SU-DHL-6 (cell line): Measurements from ENCODE around the gene TEX35.

Experiments
- H2AFZ ChIP-seq: fragments of 200-600 bp; sonication (generic); 2 replicates; pipeline ENCODE4 v1.6.1; 2014; ENCODE audit warnings: low read depth, mild to moderate bottlenecking, moderate library complexity, mixed read lengths, antibody characterized with exemption, low read length; ENCODE audit not compliant: severe bottlenecking
- H3F3A ChIP-seq: fragments of 200-600 bp; shearing (Covaris generic); 2 replicates; pipeline ENCODE4 v1.6.0; 2016; ENCODE audit warnings: antibody characterized with exemption, mild to moderate bottlenecking; ENCODE audit not compliant: insufficient read depth
- H3K27ac ChIP-seq: fragments of 200-600 bp; sonication (generic); 2 replicates; pipeline ENCODE4 v1.5.1; 2016; ENCODE audit warnings: low read depth, mild to moderate bottlenecking, low read length, moderate library complexity, mixed read lengths
- H3K27me3 ChIP-seq: fragments of 200-600 bp; sonication (generic), shearing (Covaris generic); 2 replicates; pipeline ENCODE4 v1.6.0; 2014; ENCODE audit warnings: mild to moderate bottlenecking, low read length
- H3K36me3 ChIP-seq: fragments of 200-600 bp; sonication (generic); 2 replicates; pipeline ENCODE4 v1.6.1; 2014; ENCODE audit warnings: mild to moderate bottlenecking, low read length, mixed read lengths
- H3K4me2 ChIP-seq: fragments of 300-600, 200-600 bp; shearing (Covaris generic), sonication (generic); 2 replicates; pipeline ENCODE4 v1.6.0; 2014; ENCODE audit warnings: low read length, low read depth, mild to moderate bottlenecking; ENCODE audit not compliant: poor library complexity, severe bottlenecking
- H3K4me3 ChIP-seq: fragments of 200-600 bp; sonication (generic); 2 replicates; pipeline ENCODE4 v1.5.1; 2014; ENCODE audit warnings: antibody characterized with exemption, low read length, mild to moderate bottlenecking, mixed read lengths; ENCODE audit not compliant: insufficient read depth, poor library complexity, severe bottlenecking
- H3K79me2 ChIP-seq: fragments of 200-600 bp; sonication (generic); 2 replicates; pipeline ENCODE4 v1.6.1; 2014; ENCODE audit warnings: mild to moderate bottlenecking, low read length, moderate library complexity; ENCODE audit not compliant: insufficient read depth
- H3K9ac ChIP-seq: fragments of 200-600 bp; sonication (generic); 2 replicates; pipeline ENCODE4 v1.7.0; 2014; ENCODE audit warnings: mild to moderate bottlenecking, low read length
- H3K9me2 ChIP-seq: fragments of 200-600 bp; sonication (generic); replicated peaks from 2 replicates; pipeline ENCODE4 v1.6.1; 2014; ENCODE audit warnings: low read length; ENCODE audit not compliant: insufficient read depth
- H3K9me3 ChIP-seq: fragments of 200-600 bp; sonication (generic); 2 replicates; pipeline ENCODE4 v1.6.1; 2014; ENCODE audit warnings: low read length, mixed read lengths; ENCODE audit not compliant: insufficient read depth
- H4K20me1 ChIP-seq: fragments of 200-600 bp; sonication (generic); 2 replicates; pipeline ENCODE4 v1.6.1; 2014; ENCODE audit warnings: low read depth, mild to moderate bottlenecking, antibody characterized with exemption, low read length, moderate library complexity, mixed read lengths
- CTCF ChIP-seq: fragments of 200-600 bp; sonication (generic); IDR thresholded peaks from one replicate; pipeline ENCODE4 v1.5.1; 2017; ENCODE audit warnings: antibody characterized with exemption, mild to moderate bottlenecking, low read length, moderate library complexity; ENCODE audit not compliant: insufficient read depth, poor library complexity, severe bottlenecking
- EZH2phosphoT487 ChIP-seq: fragments of 200-600 bp; sonication (generic), shearing (Covaris generic); conservative IDR thresholded peaks from 2 replicates; pipeline ENCODE4 v1.6.1; 2018; ENCODE audit warnings: mild to moderate bottlenecking, antibody characterized with exemption, low read length, moderate library complexity, mixed read lengths

Gene TEX35

GRCh38 chr1:178531887-178532286 lies 19.0 kb downstream of the TEX35 start:
- Histone ChIP-seq H3K9ac (no peak overlapping the region), H4K20me1 (no peaks in the 10 kb centered on the region), H3K79me2 (no peaks in the 10 kb centered on the region), H3K36me3 (no peaks in the 10 kb centered on the region), H3K9me2 (no peaks in the 10 kb centered on the region), H3K4me3 (no peak overlapping the region), H3K4me2 (no peak overlapping the region), H3F3A (no peaks in the 10 kb centered on the region), H3K27me3 (no peaks in the 10 kb centered on the region), H3K27ac (no peak overlapping the region), H3K9me3 (no peaks in the 10 kb centered on the region), H2AFZ (peak overlapping the region; percentile 17)
- TF ChIP-seq EZH2phosphoT487 (no peak), CTCF (no peak)

- Histone ChIP-seq H3K27me3 (no peaks in the 10 kb centered on the region), H2AFZ (peak overlapping the region; percentile 17), H3K36me3 (no peaks in the 10 kb centered on the region), H3K9me2 (no peaks in the 10 kb centered on the region), H3K9ac (no peak overlapping the region), H3K4me2 (no peak overlapping the region), H3K79me2 (no peaks in the 10 kb centered on the region), H3F3A (no peaks in the 10 kb centered on the region), H3K9me3 (no peaks in the 10 kb centered on the region), H3K4me3 (no peak overlapping the region), H3K27ac (no peak overlapping the region), H4K20me1 (no peaks in the 10 kb centered on the region)
- no peak for TF ChIP-seq EZH2phosphoT487
- TF ChIP-seq CTCF = peak; percentile 84
These were observed 19.5 kb downstream of the TEX35 start for GRCh38 chr1:178532392-178532791.

GRCh38 chr1:178533121-178533946 lies 20.4 kb downstream of the TEX35 start:
- Histone ChIP-seq H3F3A (no peaks in the 10 kb centered on the region), H2AFZ (no peak overlapping the region), H3K79me2 (no peaks in the 10 kb centered on the region), H3K9ac (no peak overlapping the region), H3K36me3 (no peaks in the 10 kb centered on the region), H3K9me3 (no peaks in the 10 kb centered on the region), H3K4me2 (no peak overlapping the region), H4K20me1 (no peaks in the 10 kb centered on the region), H3K27ac (no peak overlapping the region), H3K4me3 (no peak overlapping the region), H3K9me2 (no peaks in the 10 kb centered on the region), H3K27me3 (no peaks in the 10 kb centered on the region)
- TF ChIP-seq EZH2phosphoT487 (no peak), CTCF (no peak)
